Hematopoietic multipotent progenitor cell (in vitro differentiated cells): Measurements from ENCODE around the gene SOD1. TPM values are rescaled to one million over a fixed set of nuclear protein-coding genes. Genes with fewer than 3 reads are reported as not detected.

Source experiments
- DNase-seq, 3 donors: peaks; one replicate each; pipeline ENCODE4 v3.0.0-alpha.2; 2011 to 2015; ENCODE audit warnings: low read depth in 2 of 3, low spot score in 2 of 3
- total RNA-seq: library from RNA; depleted of rRNA; stranded (reverse); fragments of >200 nt; gene quantifications from one replicate; pipeline ENCODE4 v1.2.3, GENCODE V29; 2012

SOD1 gene
- total RNA-seq, 1 donor = 130 TPM

- DNase-seq = no peak
Observed at GRCh38 chr21:31678478-31678877, 19.0 kb downstream of the SOD1 start.

GRCh38 chr21:31682620-31683019, 23.1 kb downstream of the SOD1 start:
- DNase-seq = no peak

- no peak for DNase-seq
Observed at GRCh38 chr21:31683029-31683428, 23.5 kb downstream of the SOD1 start.

GRCh38 chr21:31684918-31685317, 25.4 kb downstream of the SOD1 start:
- no peak for DNase-seq

GRCh38 chr21:31686272-31686915, 26.9 kb downstream of the SOD1 start:
- DNase-seq = no peak

GRCh38 chr21:31687108-31687507, 27.6 kb downstream of the SOD1 start:
- DNase-seq = no peak

DNA sequence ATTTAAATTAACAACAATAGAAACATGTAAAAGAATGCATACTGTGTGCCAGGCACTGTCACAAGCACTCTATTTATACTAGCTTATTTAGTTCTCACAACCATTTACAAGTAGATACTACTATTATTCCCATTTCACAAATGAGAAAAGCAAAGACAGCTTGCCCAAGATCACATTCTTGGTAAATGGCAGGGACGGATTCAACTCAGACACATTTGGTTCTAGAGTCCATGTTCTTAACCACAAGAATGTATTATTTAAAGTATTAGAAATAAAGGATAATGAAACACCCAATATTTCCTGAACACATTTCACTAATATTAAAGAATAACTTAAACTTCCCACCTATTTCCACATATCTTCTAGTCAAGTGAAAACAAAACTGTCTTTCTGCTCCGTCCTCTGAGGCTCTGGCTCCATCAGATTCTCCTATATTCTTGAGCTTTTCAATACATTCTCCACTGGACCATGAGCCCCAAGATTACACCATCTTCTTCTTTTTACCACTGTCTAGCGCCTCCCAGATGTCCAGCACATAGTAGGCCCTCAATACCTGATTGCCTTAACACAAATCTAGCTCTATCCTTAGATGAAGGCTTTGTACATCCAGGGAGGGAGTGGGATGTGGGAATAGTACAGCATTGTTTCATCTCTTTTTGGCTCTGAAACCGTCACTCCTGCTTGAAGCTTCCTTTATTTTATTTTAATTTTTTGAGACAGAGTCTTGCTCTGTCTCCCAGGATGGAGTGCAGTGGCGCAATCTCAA, 29.3 kb downstream of the SOD1 start:
- DNase-seq = no peak

DNA sequence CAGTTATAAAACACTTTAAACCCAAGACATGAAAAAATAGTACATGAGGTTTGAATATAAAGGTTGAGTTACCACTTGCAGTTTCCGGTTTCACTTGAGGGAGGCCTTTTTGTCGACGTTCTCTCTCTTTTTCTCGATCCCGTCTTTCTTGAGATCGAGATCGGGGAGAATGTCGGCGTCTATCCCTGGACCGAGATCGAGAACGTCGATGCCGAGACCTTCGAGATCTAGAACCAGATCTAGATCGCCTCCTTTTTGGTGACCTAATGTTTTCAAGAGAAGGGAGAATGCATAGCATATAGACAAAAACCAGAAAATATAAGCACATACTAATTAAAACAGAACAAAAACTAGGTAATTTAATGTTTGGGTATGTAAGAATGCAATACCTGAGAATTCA, 33.7 kb downstream of the SOD1 start:
- DNase-seq = no peak

DNA sequence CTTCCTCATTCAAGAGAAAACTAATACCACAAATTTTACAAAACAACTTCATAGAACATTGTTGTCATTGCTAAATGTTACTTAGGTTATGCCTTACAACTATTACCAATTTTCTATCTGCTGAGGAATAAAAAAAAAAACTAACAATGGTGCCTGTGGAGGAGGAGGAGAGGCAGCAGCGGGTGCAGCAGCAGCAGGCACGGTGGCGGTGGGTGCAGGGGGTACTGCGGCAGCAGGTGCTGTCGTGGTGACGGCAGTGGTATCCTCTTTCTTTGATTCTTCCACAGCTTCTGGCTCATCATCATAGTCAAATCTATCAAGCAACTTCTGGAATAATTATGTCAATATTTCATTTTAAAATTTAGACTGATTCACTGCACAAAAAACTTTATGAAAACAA, 36.9 kb downstream of the SOD1 start:
- DNase-seq = no peak

DNA sequence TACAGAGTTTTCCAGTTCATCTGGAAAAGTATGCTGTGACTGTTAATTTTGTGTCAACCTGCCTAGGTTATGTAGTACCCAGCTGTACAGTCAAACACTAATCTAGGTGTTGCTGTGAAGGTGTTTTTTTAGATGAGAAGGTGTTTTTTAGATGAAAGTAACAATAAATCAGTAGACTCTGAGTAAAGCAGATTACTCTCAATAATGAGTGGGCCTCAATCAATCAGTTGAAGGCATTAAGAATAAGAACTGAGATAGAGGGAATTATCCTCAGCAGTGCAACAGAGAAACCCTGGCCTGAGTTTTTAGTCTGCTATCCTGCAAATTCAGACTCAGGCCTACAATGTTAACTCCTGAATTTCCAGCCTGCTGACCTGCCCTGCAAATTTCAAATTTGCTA, 39.0 kb downstream of the SOD1 start:
- DNase-seq = no peak

DNA sequence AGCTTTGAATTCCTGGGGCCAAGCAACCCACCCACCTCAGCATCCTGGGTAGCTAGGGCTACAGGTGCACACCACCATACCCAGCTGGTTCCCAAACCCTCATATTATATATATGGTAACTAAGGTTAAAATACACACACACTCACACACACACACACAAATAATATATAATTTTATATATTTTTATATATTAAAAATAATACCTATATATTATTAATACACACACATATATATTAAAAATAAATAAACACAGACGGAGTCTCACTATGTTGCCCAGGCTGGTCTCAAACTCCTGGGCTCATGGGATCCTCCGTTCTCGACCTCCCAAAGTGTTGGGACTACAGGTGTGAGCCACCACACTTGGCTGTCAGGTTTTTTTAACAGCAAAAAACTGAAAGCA, 40.5 kb downstream of the SOD1 start:
- no peak for DNase-seq

- DNase-seq = no peak
Observed at GRCh38 chr21:31706562-31706961, 47.1 kb downstream of the SOD1 start.

- DNase-seq = no peak
Observed at GRCh38 chr21:31707499-31707898, 48.0 kb downstream of the SOD1 start.

GRCh38 chr21:31708541-31708940, 49.0 kb downstream of the SOD1 start:
- no peak for DNase-seq

DNA sequence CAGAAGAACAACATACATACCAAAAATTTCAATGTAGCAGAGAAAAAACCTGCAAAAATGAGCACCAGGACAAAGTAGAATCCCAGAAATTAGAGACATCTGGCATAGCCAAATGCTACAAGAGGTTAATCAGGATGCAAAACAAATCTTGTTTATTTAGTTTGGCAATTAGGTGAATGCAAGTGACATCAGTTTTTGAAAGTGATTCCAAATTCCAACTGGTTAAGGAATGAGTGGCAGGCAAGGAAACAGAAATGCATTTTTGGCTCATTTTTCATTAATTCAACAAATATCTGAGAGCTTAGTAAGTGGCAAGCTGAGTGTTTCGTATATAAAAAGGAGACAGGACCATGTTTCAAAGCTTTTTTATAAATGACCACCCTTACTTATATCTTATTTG, 51.1 kb downstream of the SOD1 start:
- DNase-seq = no peak

GRCh38 chr21:31711326-31711725, 51.8 kb downstream of the SOD1 start:
- no peak for DNase-seq

DNA sequence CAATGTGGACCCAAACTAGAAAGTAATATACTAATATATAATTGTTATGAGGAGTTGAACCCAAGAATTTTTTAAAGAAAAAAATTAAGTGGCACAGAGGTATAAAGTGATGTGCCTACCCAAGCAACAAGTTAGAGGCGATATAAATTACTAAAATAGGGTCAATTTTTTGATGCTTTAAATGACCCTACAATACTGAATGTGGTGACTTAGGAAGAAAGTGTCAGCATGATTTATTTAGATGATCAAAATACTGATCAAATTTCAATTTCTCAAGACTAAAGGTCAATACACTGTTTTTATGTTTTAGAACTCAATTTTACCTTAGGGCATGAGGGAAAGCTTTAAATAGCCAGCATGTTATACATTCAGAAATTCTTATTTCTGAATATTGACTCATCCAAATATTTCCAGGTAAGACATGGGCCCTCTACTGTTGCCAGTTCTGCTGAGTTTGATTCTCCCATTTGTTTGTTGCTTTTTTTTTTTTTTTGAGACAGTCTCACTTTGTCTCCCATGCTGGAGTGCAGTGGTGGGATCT, 52.3 kb downstream of the SOD1 start:
- DNase-seq = no peak

GRCh38 chr21:31713115-31713514, 53.6 kb downstream of the SOD1 start:
- DNase-seq = no peak

GRCh38 chr21:31713973-31714740, 54.7 kb downstream of the SOD1 start:
- no peak for DNase-seq

GRCh38 chr21:31714741-31715365, 55.4 kb downstream of the SOD1 start:
- no peak for DNase-seq

DNA sequence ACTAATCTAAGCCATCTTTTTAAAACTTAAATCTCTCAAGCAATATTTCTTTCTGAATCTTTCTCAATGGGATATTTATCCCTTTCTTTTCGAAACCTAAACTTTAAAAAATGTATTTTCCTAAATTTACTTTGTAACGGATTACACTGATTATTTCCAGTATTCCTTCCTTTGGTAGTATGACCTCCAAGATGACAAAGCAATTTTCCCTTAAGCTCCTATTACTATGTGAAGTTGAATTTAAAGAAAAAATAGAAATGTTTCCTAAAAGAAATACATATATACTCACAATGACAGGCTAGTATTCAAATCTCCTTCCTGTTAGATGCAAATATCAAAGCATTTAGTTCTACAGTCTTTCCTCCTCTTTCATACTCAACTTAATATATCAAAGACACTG, 56.6 kb downstream of the SOD1 start:
- no peak for DNase-seq
